H9 (cell line): ENCODE measurements around the gene KISS1R. TPM values are rescaled to one million over a fixed set of nuclear protein-coding genes. Genes with fewer than 3 reads are reported as not detected.

Experiments
- DNase-seq: peaks from one replicate; pipeline ENCODE4 v3.0.0-alpha.2; 2017
- H2AFZ ChIP-seq: one replicate; pipeline ENCODE4 v1.6.1; 2013; ENCODE audit warnings: mild to moderate bottlenecking, low read length, control low read depth, moderate library complexity
- H2AK5ac ChIP-seq: 2 replicates; pipeline ENCODE4 v1.6.1; 2013; ENCODE audit warnings: low read length, control low read depth, mixed read lengths; ENCODE audit not compliant: insufficient read length
- H2BK120ac ChIP-seq: one replicate; pipeline ENCODE4 v1.6.1; 2013; ENCODE audit warnings: low read depth, mild to moderate bottlenecking, low read length, control low read depth, inconsistent platforms; ENCODE audit not compliant: poor library complexity, severe bottlenecking
- H2BK12ac ChIP-seq: 2 replicates; pipeline ENCODE4 v1.6.1; 2013; ENCODE audit warnings: low read length, control low read depth, mixed read lengths, low read depth; ENCODE audit not compliant: insufficient read length
- H2BK15ac ChIP-seq: 2 replicates; pipeline ENCODE4 v1.6.1; 2013; ENCODE audit warnings: low read depth, low read length, control low read depth
- H2BK20ac ChIP-seq: one replicate; pipeline ENCODE4 v1.6.1; 2013; ENCODE audit warnings: low read depth, mild to moderate bottlenecking, low read length, control low read depth, inconsistent platforms; ENCODE audit not compliant: poor library complexity, severe bottlenecking
- H2BK5ac ChIP-seq: 2 replicates; pipeline ENCODE4 v1.6.1; 2013; ENCODE audit warnings: low read length, control low read depth, mixed read lengths; ENCODE audit not compliant: insufficient read length
- H3K14ac ChIP-seq: 2 replicates; pipeline ENCODE4 v1.6.1; 2013; ENCODE audit warnings: low read length, control low read depth; ENCODE audit not compliant: insufficient read depth
- H3K18ac ChIP-seq: 2 replicates; pipeline ENCODE4 v1.6.1; 2013; ENCODE audit warnings: low read depth, mild to moderate bottlenecking, mixed read lengths, low read length, control low read depth; ENCODE audit not compliant: insufficient read length
- H3K23ac ChIP-seq: 2 replicates; pipeline ENCODE4 v1.6.1; 2013; ENCODE audit warnings: low read length, control low read depth, mixed read lengths, low read depth; ENCODE audit not compliant: insufficient read length
- H3K23me2 ChIP-seq: 2 replicates; pipeline ENCODE4 v1.6.1; 2013; ENCODE audit warnings: low read depth, mild to moderate bottlenecking, mixed read lengths, low read length, control low read depth; ENCODE audit not compliant: insufficient read length, poor library complexity, severe bottlenecking
- H3K27ac ChIP-seq: 2 replicates; pipeline ENCODE4 v1.5.1; 2013; ENCODE audit warnings: low read length, control low read depth, mixed read lengths, low read depth; ENCODE audit not compliant: insufficient read length
- H3K27me3 ChIP-seq: 2 replicates; pipeline ENCODE4 v1.6.1; 2013; ENCODE audit warnings: low read length, control low read depth, inconsistent platforms; ENCODE audit not compliant: insufficient read depth
- H3K4ac ChIP-seq: 2 replicates; pipeline ENCODE4 v1.6.1; 2013; ENCODE audit warnings: low read depth, mild to moderate bottlenecking, control low read depth, inconsistent platforms, low read length, moderate library complexity
- H3K4me1 ChIP-seq: 2 replicates; pipeline ENCODE4 v1.6.1; 2013; ENCODE audit warnings: low read length, control low read depth, inconsistent platforms; ENCODE audit not compliant: insufficient read depth
- H3K4me2 ChIP-seq: 2 replicates; pipeline ENCODE4 v1.6.1; 2013; ENCODE audit warnings: low read length, control low read depth, mixed read lengths; ENCODE audit not compliant: insufficient read length, insufficient read depth
- H3K56ac ChIP-seq: 2 replicates; pipeline ENCODE4 v1.6.1; 2013; ENCODE audit warnings: low read depth, mild to moderate bottlenecking, mixed read lengths, low read length, control low read depth; ENCODE audit not compliant: insufficient read length
- H3K79me1 ChIP-seq: 2 replicates; pipeline ENCODE4 v1.6.1; 2013; ENCODE audit warnings: low read depth, mild to moderate bottlenecking, moderate library complexity, low read length, control low read depth, inconsistent platforms; ENCODE audit not compliant: insufficient read depth, poor library complexity, severe bottlenecking
- H3K79me2 ChIP-seq: 2 replicates; pipeline ENCODE4 v1.6.1; 2013; ENCODE audit warnings: low read length, control low read depth, inconsistent platforms; ENCODE audit not compliant: insufficient read depth
- H3K9ac ChIP-seq: 2 replicates; pipeline ENCODE4 v1.6.1; 2013; ENCODE audit warnings: low read length, control low read depth, mixed read lengths; ENCODE audit not compliant: insufficient read length; ENCODE audit errors: extremely low read depth
- H3K9me3 ChIP-seq: one replicate; pipeline ENCODE4 v1.6.1; 2013; ENCODE audit warnings: low read depth, low read length, inconsistent platforms; ENCODE audit not compliant: control insufficient read depth
- H3T11ph ChIP-seq: one replicate; pipeline ENCODE4 v1.6.1; 2013; ENCODE audit warnings: mild to moderate bottlenecking, low read length, control low read depth, inconsistent platforms
- H4K20me1 ChIP-seq: one replicate; pipeline ENCODE4 v1.6.1; 2013; ENCODE audit not compliant: control insufficient read depth, insufficient read length, insufficient read depth
- H4K5ac ChIP-seq: 2 replicates; pipeline ENCODE4 v1.6.1; 2013; ENCODE audit warnings: low read depth, mild to moderate bottlenecking, mixed read lengths, low read length, control low read depth; ENCODE audit not compliant: insufficient read length
- H4K8ac ChIP-seq: replicated peaks from 2 replicates; pipeline ENCODE4 v1.6.1; 2013; ENCODE audit warnings: low read length, control low read depth, mixed read lengths, low read depth; ENCODE audit not compliant: insufficient read length
- H4K91ac ChIP-seq: 2 replicates; pipeline ENCODE4 v1.6.1; 2013; ENCODE audit warnings: low read depth, mild to moderate bottlenecking, moderate library complexity, mixed read lengths, low read length, control low read depth; ENCODE audit not compliant: insufficient read length
- H3K27ac Mint-ChIP-seq, 3 experiments: 2 replicates in 2 of 3; 3 replicates in 1 of 3; pipeline ENCODE4 v1.8.0; 2020 to 2021; ENCODE audit warnings: mixed read lengths in 3 of 3, mild to moderate bottlenecking in 1 of 3, moderate library complexity in 1 of 3
- H3K27me3 Mint-ChIP-seq: 2 replicates; pipeline ENCODE4 v1.8.0; 2021; ENCODE audit warnings: low read depth, mild to moderate bottlenecking, moderate library complexity, mixed read lengths
- H3K36me3 Mint-ChIP-seq, 3 experiments: 2 replicates in 2 of 3; 3 replicates in 1 of 3; pipeline ENCODE4 v1.8.0; 2020 to 2021; ENCODE audit warnings: low read depth in 3 of 3, mixed read lengths in 3 of 3; ENCODE audit not compliant: insufficient read depth in 1 of 3
- H3K4me1 Mint-ChIP-seq, 2 experiments: 2 replicates each; pipeline ENCODE4 v1.8.0; 2020; ENCODE audit warnings: mixed read lengths in 2 of 2
- H3K4me3 Mint-ChIP-seq, 2 experiments: 2 replicates in 1 of 2; 3 replicates in 1 of 2; pipeline ENCODE4 v1.8.0; 2020 to 2021; ENCODE audit warnings: mild to moderate bottlenecking in 2 of 2, mixed read lengths in 2 of 2, moderate library complexity in 1 of 2
- H3K9me3 Mint-ChIP-seq, 2 experiments: 2 replicates in 1 of 2; 3 replicates in 1 of 2; pipeline ENCODE4 v1.8.0; 2020; ENCODE audit warnings: mild to moderate bottlenecking in 2 of 2, mixed read lengths in 2 of 2, moderate library complexity in 1 of 2
- CTCF ChIP-seq: fragments of 200-600 bp; sonication (generic); conservative IDR thresholded peaks from 3 replicates; pipeline ENCODE4 v1.8.0; 2021; ENCODE audit warnings: antibody characterized with exemption, mild to moderate bottlenecking
- WGBS: extraction: QIAGEN DNeasy Blood & Tissue Kit; methylation state at CpG from one replicate; pipeline ENCODE4 v1.1.7; 2013; ENCODE audit warnings: missing lambda C conversion rate, low lambda C conversion rate, mixed read lengths; ENCODE audit not compliant: insufficient read length; ENCODE audit errors: extremely low coverage; 5-methylcytosine and 5-hydroxymethylcytosine counted together
- total RNA-seq: library from RNA; stranded (reverse); gene quantifications from 2 replicates; pipeline ENCODE4 v1.2.1, GENCODE V29; 2021

The KISS1R gene
- total RNA-seq, 1 experiment from 2014 or later: 3.3 TPM

GRCh38 chr19:944171-944567 is 27.0 kb downstream of the KISS1R start:
- Histone ChIP-seq H3K4me1 (no peaks in the 10 kb centered on the region), H3K56ac (no peak overlapping the region), H3K27me3 (no peaks in the 10 kb centered on the region), H3K23me2 (no peaks in the 10 kb centered on the region), H3K4me2 (no peak overlapping the region), H2BK12ac (no peak overlapping the region), H2BK5ac (no peak overlapping the region), H4K5ac (no peak overlapping the region), H3K23ac (no peak overlapping the region), H3K9ac (no peak overlapping the region), H4K20me1 (peaks cover 12% of the 10 kb centered on the region), H4K91ac (no peak overlapping the region), H3K18ac (no peak overlapping the region), H3K4ac (no peak overlapping the region), H4K8ac (no peak overlapping the region), H3K9me3 (no peaks in the 10 kb centered on the region), H3K14ac (no peak overlapping the region), H2BK15ac (no peak overlapping the region), H3K79me1 (no peaks in the 10 kb centered on the region), H2BK120ac (no peak overlapping the region), H2AFZ (no peak overlapping the region), H3K79me2 (peaks cover 5% of the 10 kb centered on the region; the same call in 1 of the 2 replicates), H2BK20ac (no peak overlapping the region), H3T11ph (no peak overlapping the region), H2AK5ac (no peak overlapping the region), H3K27ac (no peak overlapping the region)
- H3K36me3 Mint-ChIP-seq: peaks cover 16 to 37% (median 37%) of the 10 kb centered on the region in 3 experiments; a peak in 6 of 7 replicates
- no peak for TF ChIP-seq CTCF
- H3K4me1 Mint-ChIP-seq: no peaks in the 10 kb centered on the region
- no peak overlapping the region for H3K4me3 Mint-ChIP-seq
- no peak overlapping the region for H3K27ac Mint-ChIP-seq
- H3K27me3 Mint-ChIP-seq: no peaks in the 10 kb centered on the region; the same call in 1 of the 2 replicates
- no CpG with 5 or more reads among the region's 27 CpGs for WGBS
- DNase-seq: no peak
- H3K9me3 Mint-ChIP-seq: no peaks in the 10 kb centered on the region
